ENCODE results near the gene DDX3Y.

The DDX3Y gene

GRCh38 chrY:12904618-12905516 is at the start of gene DDX3Y:
TSS of gene DDX3Y (plus strand) at chrY:12904868. CDS start at chrY:12904937, 69 bp downstream.
- no peak for TF ChIP-seq CTCF (IDR thresholded peaks at IDR 0.05; ENCODE audit: extremely low read depth, missing control alignments)
- DNase-seq (ENCODE audit: low spot score), result peak; percentile 83

- no peak for DNase-seq (ENCODE audit: low spot score)
- TF ChIP-seq CTCF (IDR thresholded peaks at IDR 0.05; ENCODE audit: extremely low read depth, missing control alignments), result no peak
These were observed 48.8 kb upstream of the DDX3Y start for GRCh38 chrY:12855791-12856275.

- TF ChIP-seq CTCF (IDR thresholded peaks at IDR 0.05; ENCODE audit: extremely low read depth, missing control alignments), result no peak
- no peak for DNase-seq (ENCODE audit: low spot score)
These were observed 36.7 kb upstream of the DDX3Y start for GRCh38 chrY:12867960-12868359.

- no peak for TF ChIP-seq CTCF (IDR thresholded peaks at IDR 0.05; ENCODE audit: extremely low read depth, missing control alignments)
- no peak for DNase-seq (ENCODE audit: low spot score)
These were observed 7.7 kb upstream of the DDX3Y start for GRCh38 chrY:12896973-12897372.

GRCh38 chrY:12898604-12899003 is 6.1 kb upstream of the DDX3Y start:
- TF ChIP-seq CTCF (IDR thresholded peaks at IDR 0.05; ENCODE audit: extremely low read depth, missing control alignments), result no peak
- DNase-seq (ENCODE audit: low spot score), result no peak

- DNase-seq (ENCODE audit: low spot score), result peak; percentile 45
- TF ChIP-seq CTCF (IDR thresholded peaks at IDR 0.05; ENCODE audit: extremely low read depth, missing control alignments), result no peak
These were observed 827 bp downstream of the DDX3Y start for GRCh38 chrY:12905517-12905872.

- TF ChIP-seq CTCF (IDR thresholded peaks at IDR 0.05; ENCODE audit: extremely low read depth, missing control alignments), result no peak
- DNase-seq (ENCODE audit: low spot score), result no peak
These were observed 1.2 kb downstream of the DDX3Y start for GRCh38 chrY:12905895-12906294.

All from GM20000 (cell line).